GM19035 (cell line): ENCODE results near the gene TUFM.
"Not testable (repeated sequence)": the region's sequence is repeated elsewhere in the genome, so short reads cannot be mapped to it uniquely, and the experiment has no call there.

ENCODE experiments used
- ATAC-seq: cut with Tn5 transposase; IDR thresholded peaks from one replicate; pipeline ENCODE4 v1.9.1; 2021; ENCODE audit not compliant: unreplicated experiment

Gene TUFM

DNA sequence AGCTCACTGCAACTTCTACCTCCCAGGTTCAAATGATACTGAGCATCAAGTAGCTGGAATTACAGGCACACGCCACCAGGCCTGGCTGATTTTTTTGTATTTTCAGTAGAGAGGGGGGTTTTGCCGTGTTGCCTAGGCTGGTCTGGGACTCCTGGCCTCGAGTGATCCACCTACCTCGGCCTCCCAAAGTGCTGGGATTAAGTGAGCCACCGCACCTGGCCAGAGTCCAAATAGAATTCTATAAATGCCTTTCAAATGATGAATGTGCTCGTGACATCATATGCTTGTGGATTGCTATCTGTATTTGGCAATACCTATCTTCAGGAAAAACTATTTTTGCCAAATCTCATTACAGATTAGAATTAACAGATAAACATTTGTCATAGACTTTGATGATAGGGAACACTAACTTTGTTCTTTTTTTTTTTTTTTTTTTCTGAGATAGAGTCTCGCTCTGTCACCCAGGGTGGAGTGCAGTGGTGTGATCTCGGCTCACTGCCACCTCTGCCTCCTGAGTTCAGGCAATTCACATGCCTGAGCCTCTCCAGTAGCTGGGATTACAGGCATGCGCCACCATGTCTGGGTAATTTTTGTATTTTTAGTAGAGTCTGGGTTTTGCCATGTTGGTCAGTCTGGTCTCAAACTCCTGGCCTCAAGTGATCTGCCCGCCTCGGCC, 38.6 kb downstream of the TUFM start:
- ATAC-seq: not testable (repeated sequence)

DNA sequence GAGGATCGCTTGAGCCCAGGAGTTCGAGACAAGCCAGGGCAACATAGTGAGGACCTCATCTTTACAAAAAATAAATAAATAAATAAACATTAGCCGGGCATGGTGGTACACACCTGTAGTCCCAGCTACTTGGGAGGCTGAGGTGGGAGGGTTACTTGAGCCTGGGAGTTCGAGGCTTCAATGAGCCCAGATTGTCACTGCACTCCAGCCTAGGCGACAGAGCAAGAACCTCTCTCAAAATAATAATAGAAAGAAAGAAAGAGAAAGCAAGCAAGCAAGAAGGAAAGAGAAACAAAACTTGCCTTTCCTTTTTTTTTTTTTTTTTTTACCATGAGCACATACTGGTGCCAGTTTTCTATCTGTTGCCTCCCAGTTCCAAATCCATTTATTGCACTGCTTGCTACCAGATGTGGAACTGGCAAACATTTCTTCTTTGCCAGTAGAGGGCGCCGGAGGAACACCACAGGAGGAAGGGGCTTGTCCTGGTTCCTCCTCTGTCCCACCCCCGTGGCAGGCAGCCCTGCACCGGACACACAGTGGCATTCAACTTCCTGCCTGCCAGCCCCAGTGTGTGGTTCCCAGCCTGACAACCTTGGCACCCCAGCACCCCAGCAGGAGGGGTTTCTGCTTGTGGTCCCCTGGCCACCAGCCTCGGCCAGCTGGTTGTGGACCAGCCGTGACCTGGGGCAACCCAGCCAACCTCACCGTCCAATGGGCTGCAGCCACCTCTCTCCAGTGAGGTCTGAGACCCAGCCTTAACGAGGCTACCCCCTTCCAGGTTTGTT, 43.7 kb downstream of the TUFM start:
- peak; percentile 72 for ATAC-seq
